PC-9 (cell line): ENCODE results near the gene GRB7.

Experiments
- EZH2 ChIP-seq: fragments of 200-600 bp; sonication (generic); IDR thresholded peaks from 2 replicates; pipeline ENCODE4 v1.8.0; 2017; ENCODE audit warnings: antibody characterized with exemption, low read depth
- TF ChIP-seq, protein P1 (sequence below): fragments of 200-600 bp; sonication (generic); conservative IDR thresholded peaks from 2 replicates; pipeline ENCODE4 v1.6.1; 2017; ENCODE audit warnings: mixed run types, antibody characterized with exemption, mild to moderate bottlenecking, moderate library complexity

DNA sequence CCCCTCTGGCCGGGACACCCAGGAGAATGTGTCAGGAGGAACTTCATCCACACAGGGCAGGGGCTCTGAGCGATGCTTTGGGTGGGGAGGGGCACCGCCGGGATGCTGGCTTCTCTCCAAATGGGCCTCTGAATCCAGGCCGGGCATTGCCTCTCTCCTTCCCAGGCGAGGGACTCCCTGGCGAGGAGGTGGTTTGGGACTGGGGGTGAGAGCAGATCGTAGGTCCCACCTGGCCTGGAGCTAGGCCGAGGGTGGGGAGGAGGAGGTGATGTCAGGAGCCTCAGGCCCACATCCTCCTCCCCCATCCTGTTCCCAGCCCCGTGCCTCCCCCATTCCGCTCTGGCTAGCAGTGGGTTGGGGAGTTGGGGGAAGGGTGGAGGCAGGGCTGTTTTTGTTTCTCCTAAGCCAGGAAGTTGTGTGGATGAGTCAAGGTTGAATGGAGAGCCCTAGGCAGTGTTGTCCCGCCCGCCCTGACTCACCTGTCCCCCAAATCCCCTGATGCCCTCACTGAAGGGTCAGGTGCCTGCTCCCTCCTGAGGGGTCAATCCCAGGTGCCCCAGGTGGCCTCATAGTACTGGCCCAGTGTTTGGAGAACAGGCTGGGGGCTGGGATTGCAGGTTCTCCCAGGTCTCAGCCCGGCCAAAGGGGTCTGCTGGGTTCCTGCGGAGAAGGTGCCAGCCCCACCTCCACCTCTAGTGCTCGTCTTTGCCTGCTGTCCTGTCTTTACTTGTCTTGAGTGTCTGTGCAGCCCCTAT lies 2.8 kb downstream of the GRB7 start:
- TF ChIP-seq, protein P1, sequence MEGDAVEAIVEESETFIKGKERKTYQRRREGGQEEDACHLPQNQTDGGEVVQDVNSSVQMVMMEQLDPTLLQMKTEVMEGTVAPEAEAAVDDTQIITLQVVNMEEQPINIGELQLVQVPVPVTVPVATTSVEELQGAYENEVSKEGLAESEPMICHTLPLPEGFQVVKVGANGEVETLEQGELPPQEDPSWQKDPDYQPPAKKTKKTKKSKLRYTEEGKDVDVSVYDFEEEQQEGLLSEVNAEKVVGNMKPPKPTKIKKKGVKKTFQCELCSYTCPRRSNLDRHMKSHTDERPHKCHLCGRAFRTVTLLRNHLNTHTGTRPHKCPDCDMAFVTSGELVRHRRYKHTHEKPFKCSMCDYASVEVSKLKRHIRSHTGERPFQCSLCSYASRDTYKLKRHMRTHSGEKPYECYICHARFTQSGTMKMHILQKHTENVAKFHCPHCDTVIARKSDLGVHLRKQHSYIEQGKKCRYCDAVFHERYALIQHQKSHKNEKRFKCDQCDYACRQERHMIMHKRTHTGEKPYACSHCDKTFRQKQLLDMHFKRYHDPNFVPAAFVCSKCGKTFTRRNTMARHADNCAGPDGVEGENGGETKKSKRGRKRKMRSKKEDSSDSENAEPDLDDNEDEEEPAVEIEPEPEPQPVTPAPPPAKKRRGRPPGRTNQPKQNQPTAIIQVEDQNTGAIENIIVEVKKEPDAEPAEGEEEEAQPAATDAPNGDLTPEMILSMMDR: no peak
- no peak for TF ChIP-seq EZH2
